Sigmoid colon (tissue), 7 donors: Measurements from ENCODE around the gene MPO. TPM values are rescaled to one million over a fixed set of nuclear protein-coding genes. Genes with fewer than 3 reads are reported as not detected.

ENCODE experiments used
- DNase-seq: peaks from one replicate; pipeline ENCODE4 v3.0.0-alpha.2; 2019
- H3K27ac ChIP-seq, 4 donors: fragments of 200-600 bp; sonication (generic); one replicate each; pipeline ENCODE4 v1.5.1; 2016 to 2019; ENCODE audit warnings: mild to moderate bottlenecking in 1 of 4
- H3K27me3 ChIP-seq, 3 donors: fragments of 200-600 bp; sonication (generic); one replicate each; pipeline ENCODE4 v1.5.1; 2019; ENCODE audit warnings: mild to moderate bottlenecking in 1 of 3
- H3K36me3 ChIP-seq, 4 donors: fragments of 200-600 bp; sonication (generic); one replicate each; pipeline ENCODE4 v1.5.1; 2016 to 2019
- H3K4me1 ChIP-seq, 4 donors: fragments of 200-600 bp; sonication (generic); one replicate each; pipeline ENCODE4 v1.5.1; 2017 to 2019
- H3K4me3 ChIP-seq, 4 donors: fragments of 200-600 bp; sonication (generic); one replicate each; pipeline ENCODE4 v1.5.1; 2017 to 2019; ENCODE audit warnings: mild to moderate bottlenecking in 2 of 4, moderate library complexity in 1 of 4
- H3K9me3 ChIP-seq, 4 donors: fragments of 200-600 bp in 3 of 4; sonication (generic) in 3 of 4; one replicate each; pipeline versions ENCODE4 v1.5.1 to v1.6.1; 2013 to 2019
- EP300 ChIP-seq, 4 donors: sonication (generic); formaldehyde crosslinking; IDR thresholded peaks; one replicate each; pipeline ENCODE4 v1.6.1; 2017; ENCODE audit warnings: antibody characterized with exemption in 4 of 4
- POLR2A ChIP-seq, 2 donors: fragments of 450-650 bp; IDR thresholded peaks; one replicate each; pipeline ENCODE4 v1.6.1; 2016; ENCODE audit warnings: antibody characterized with exemption in 2 of 2, mild to moderate bottlenecking in 2 of 2, moderate library complexity in 2 of 2
- POLR2AphosphoS5 ChIP-seq, 4 donors: sonication (generic); formaldehyde crosslinking; IDR thresholded peaks; one replicate each; pipeline ENCODE4 v1.6.1; 2017; ENCODE audit warnings: antibody characterized with exemption in 4 of 4
- WGBS, 2 donors: extraction: QIAGEN DNeasy Blood & Tissue Kit; methylation state at CpG; one replicate each; pipeline ENCODE4 v1.1.7; 2013; 5-methylcytosine and 5-hydroxymethylcytosine counted together
- intact Hi-C: fragments of 100-400 bp; cut with DNase I; formaldehyde crosslinking; loops from one replicate; pipeline ENCODE4 v1.15.1; 2023
- polyA plus RNA-seq, 3 donors: library from polyadenylated mRNA; stranded (reverse); fragments of 200-250 nt; gene quantifications; one replicate each; pipeline ENCODE4 v1.2.3, GENCODE V29; 2013
- total RNA-seq, 4 donors: library from RNA; depleted of rRNA; stranded (reverse); fragments of >200 nt; gene quantifications; one replicate each; pipeline ENCODE4 v1.1.0, GENCODE V29; 2016
- TF ChIP-seq, protein P1 (sequence below), 4 experiments: fragments of 450-650 bp in 3 of 4; fragments of 200-600 bp in 1 of 4; IDR thresholded peaks; one replicate each; pipeline ENCODE4 v1.5.1; 2016 to 2019; ENCODE audit warnings: antibody characterized with exemption in 4 of 4, mild to moderate bottlenecking in 3 of 4, moderate library complexity in 2 of 4
- donor health status: healthy with polysubstance abuse.
- donor health status: Bipolar disorder and iron deficiency.
- donor health status: healthy.

Gene MPO
- total and polyA plus RNA-seq, 7 donors, result 0.36 to 0.44 TPM; not detected in 5

DNA sequence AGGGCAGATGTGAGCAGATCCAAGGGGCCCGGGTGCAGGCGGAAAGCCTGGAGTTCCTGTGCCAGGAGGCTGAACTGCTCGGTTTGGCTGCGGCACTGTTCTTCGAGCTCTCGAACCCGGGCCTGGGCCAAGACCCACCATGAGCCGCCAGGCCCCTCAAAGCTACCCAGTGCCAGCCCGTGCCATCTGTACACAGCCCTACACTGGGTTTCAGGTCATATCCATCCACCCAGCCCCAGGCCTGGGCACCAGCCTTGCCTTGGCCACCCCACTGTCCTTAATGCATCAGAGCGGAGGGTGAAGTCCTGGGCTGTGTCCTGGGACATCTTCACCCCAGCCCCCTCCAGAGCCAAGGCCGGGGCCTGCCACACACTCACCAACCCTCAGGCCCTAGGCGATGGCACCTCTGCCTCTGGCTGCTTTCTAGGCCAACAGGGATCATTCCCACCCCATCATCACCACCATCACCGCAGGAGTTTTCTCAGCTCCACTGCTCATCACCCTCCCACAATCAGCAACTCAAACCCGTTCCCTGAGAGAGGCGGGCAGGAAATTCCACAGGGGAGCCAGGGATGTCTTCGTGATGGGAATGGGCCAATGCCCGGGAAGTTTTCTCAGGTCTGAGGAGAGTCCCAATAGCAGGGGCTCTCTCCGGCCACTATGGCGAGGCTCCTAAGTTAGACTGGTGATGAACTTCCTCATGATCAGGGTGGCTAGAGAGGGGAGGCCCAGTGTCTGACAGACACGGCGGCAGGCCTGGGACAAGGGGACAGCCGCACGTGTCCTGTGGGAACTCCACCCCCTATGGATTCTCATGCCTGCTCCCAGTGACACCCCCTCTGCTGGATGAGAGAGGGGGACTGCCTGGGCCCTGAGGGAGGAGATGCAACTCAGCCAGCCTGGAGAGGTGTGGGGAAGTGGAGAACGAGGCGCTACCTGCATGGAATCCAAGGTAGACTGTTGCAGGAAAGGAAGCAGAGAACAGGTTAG lies 38.7 kb upstream of the MPO start:
- peak; percentile 62 for DNase-seq
- intact Hi-C loops, result loop anchor here (5.0 kb wide), 3 partner anchors 98 to 193 kb away; partner anchors contain the start of genes MKS1, MTMR4 and RNF43
- Histone ChIP-seq H3K27ac (no peak overlapping the region), H3K4me1 (peaks cover 0 to 16% (median 12%) of the 10 kb centered on the region in 4 donors), H3K36me3 (peaks cover 0 to 8% (median 0%) of the 10 kb centered on the region in 4 donors), H3K9me3 (no peaks in the 10 kb centered on the region), H3K4me3 (no peak overlapping the region), H3K27me3 (peaks cover 0 to 1% (median 0%) of the 10 kb centered on the region in 3 donors)
- WGBS, 2 donors, result 93 to 94% methylated on average over 25 of the region's 25 CpGs
- TF ChIP-seq POLR2AphosphoS5 (IDR thresholded peaks at IDR 0.05), result no peak
- TF ChIP-seq EP300 (IDR thresholded peaks at IDR 0.05), result no peak
- TF ChIP-seq POLR2A (IDR thresholded peaks at IDR 0.05), result no peak
- TF ChIP-seq, protein P1, sequence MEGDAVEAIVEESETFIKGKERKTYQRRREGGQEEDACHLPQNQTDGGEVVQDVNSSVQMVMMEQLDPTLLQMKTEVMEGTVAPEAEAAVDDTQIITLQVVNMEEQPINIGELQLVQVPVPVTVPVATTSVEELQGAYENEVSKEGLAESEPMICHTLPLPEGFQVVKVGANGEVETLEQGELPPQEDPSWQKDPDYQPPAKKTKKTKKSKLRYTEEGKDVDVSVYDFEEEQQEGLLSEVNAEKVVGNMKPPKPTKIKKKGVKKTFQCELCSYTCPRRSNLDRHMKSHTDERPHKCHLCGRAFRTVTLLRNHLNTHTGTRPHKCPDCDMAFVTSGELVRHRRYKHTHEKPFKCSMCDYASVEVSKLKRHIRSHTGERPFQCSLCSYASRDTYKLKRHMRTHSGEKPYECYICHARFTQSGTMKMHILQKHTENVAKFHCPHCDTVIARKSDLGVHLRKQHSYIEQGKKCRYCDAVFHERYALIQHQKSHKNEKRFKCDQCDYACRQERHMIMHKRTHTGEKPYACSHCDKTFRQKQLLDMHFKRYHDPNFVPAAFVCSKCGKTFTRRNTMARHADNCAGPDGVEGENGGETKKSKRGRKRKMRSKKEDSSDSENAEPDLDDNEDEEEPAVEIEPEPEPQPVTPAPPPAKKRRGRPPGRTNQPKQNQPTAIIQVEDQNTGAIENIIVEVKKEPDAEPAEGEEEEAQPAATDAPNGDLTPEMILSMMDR (IDR thresholded peaks at IDR 0.05), result no peak

DNA sequence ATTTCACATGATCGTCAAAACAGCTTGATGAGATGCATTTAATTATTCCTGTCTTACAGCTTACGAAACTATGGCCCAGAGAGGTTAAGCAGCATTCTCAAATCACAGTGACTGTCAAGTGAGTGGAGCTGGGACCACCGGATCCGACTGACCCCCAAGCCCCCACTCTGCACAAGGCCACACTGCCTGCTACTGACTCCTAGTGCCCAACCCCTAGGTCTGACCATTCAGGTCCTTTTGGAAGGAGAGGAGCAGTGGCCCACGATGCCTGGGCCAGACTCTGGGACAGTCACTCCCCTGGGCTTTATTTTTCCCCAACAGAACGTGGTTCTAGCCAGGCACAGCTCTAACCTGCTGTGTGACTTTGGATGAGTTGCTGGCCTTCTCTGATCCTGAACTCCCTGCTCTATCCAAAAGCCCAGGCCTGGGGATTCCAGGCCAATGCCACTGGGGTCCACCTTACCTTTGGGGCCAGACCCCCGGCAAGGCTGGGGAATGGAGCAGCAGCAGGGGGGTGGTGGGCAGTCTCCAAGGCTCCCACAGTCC lies 38.0 kb upstream of the MPO start:
- peaks cover 0 to 8% (median 0%) of the 10 kb centered on the region in 4 donors for H3K36me3 ChIP-seq
- TF ChIP-seq POLR2AphosphoS5 (IDR thresholded peaks at IDR 0.05) (no peak), POLR2A (IDR thresholded peaks at IDR 0.05) (no peak), EP300 (IDR thresholded peaks at IDR 0.05) (no peak)
- TF ChIP-seq, protein P1 (IDR thresholded peaks at IDR 0.05), result no peak
- H3K27ac ChIP-seq, result no peak overlapping the region
- H3K4me1 ChIP-seq, result peaks cover 0 to 9% (median 7%) of the 10 kb centered on the region in 4 donors
- intact Hi-C loops, result no loop called here
- no peaks in the 10 kb centered on the region for H3K27me3 ChIP-seq
- peak; percentile 40 for DNase-seq
- H3K4me3 ChIP-seq, result no peak overlapping the region
- WGBS, 2 donors, result 88 to 90% methylated on average over 7 of the region's 7 CpGs
- no peaks in the 10 kb centered on the region for H3K9me3 ChIP-seq

DNA sequence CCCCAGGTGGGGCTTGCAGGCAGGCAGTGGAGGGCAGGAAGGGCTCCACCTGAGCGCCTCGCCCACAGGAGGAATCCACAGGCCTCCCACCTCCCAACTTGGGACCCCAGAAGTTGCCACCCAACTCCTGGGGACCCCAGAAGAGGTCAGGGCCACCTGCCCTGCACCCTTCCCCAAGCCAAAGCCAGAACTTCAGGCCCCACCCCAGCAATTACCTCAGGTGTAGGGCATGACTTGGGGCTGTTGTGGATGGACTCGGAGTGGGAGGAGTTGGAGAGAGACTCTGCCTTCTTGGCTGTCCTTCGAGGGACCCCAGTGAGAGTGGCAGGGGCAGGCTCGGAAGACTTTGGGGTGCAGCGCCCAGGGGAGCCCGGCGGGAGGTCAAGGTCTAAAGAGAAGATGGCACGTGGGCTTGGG lies 37.3 kb upstream of the MPO start:
- intact Hi-C loops, result no loop called here
- Histone ChIP-seq H3K27ac (no peak overlapping the region), H3K27me3 (no peaks in the 10 kb centered on the region), H3K36me3 (peaks cover 0 to 8% (median 0%) of the 10 kb centered on the region in 4 donors), H3K9me3 (no peaks in the 10 kb centered on the region), H3K4me3 (no peak overlapping the region), H3K4me1 (peaks cover 0 to 2% (median 1%) of the 10 kb centered on the region in 4 donors)
- TF ChIP-seq POLR2A (IDR thresholded peaks at IDR 0.05) (no peak), EP300 (IDR thresholded peaks at IDR 0.05) (no peak), POLR2AphosphoS5 (IDR thresholded peaks at IDR 0.05) (no peak)
- TF ChIP-seq, protein P1 (IDR thresholded peaks at IDR 0.05), result no peak
- DNase-seq, result peak; percentile 59
- whole genome bisulfite sequencing, 2 donors, result 87 to 93% methylated on average over 9 of the region's 9 CpGs

DNA sequence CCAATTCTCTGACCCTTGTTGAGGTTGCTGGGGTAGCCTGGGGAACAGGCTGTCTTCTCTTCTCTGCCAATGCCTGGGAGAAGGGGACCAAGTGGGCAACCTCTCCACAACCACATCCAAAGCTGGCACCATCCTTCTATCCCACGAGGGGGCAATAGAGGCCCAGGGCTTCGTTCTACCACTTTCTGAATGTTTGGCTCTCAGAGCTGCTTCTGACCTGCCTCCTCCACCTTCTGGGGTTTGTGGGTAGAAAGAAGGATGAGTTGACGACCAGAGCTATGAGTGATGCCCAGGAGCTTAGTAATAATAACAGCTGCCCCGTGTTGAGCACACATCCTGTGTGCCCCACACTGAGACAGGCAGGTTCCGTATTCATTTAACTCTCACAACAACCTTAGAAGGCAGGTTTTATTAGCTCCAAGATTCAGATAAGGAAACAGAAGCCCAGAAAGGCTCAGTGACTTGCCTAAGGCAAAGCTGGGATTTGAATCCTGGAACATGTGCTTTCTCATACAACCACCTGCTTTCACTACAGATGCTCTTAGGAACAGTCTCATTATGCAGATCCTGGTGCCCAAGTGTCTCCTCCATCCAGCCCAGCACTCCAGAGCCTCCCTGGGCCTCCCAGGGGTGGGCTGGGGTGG lies 36.8 kb upstream of the MPO start:
- DNase-seq, result peak; percentile 58
- TF ChIP-seq POLR2A (IDR thresholded peaks at IDR 0.05) (no peak), EP300 (IDR thresholded peaks at IDR 0.05) (no peak), POLR2AphosphoS5 (IDR thresholded peaks at IDR 0.05) (no peak)
- TF ChIP-seq, protein P1 (IDR thresholded peaks at IDR 0.05), result peak in 3 of 4 experiments; percentile 15 to 40 (median 38)

More for the DNA sequence above, 36.8 kb upstream of the MPO start:
- H3K4me3 ChIP-seq, result no peak overlapping the region
- H3K9me3 ChIP-seq, result no peaks in the 10 kb centered on the region
- no peaks in the 10 kb centered on the region for H3K27me3 ChIP-seq
- peaks cover 0 to 8% (median 0%) of the 10 kb centered on the region in 4 donors for H3K36me3 ChIP-seq
- no peaks in the 10 kb centered on the region for H3K4me1 ChIP-seq
- intact Hi-C loops, result no loop called here
- H3K27ac ChIP-seq, result no peak overlapping the region
- 7 to 23% methylated on average over 5 of the region's 5 CpGs for WGBS, 2 donors
